Measurements from ENCODE around the gene CD163. TPM values are rescaled to one million over a fixed set of nuclear protein-coding genes. Genes with fewer than 3 reads are reported as not detected.

The CD163 gene
- total RNA-seq, 1 donor from 2014 or later = not detected

GRCh38 chr12:7497661-7498060 lies 5.9 kb downstream of the CD163 start:
- Histone ChIP-seq H4K20me1 (ENCODE audit: low read depth) (no peaks in the 10 kb centered on the region), H3K4me3 (no peak overlapping the region), H3K27me3 (no peaks in the 10 kb centered on the region), H3K27ac (no peak overlapping the region), H2AFZ (replicated peaks) (no peak overlapping the region), H3K4me1 (peaks cover 2% of the 10 kb centered on the region), H3K79me2 (ENCODE audit: low read depth) (no peaks in the 10 kb centered on the region), H3K9me3 (ENCODE audit: low read depth) (no peaks in the 10 kb centered on the region), H3K36me3 (no peaks in the 10 kb centered on the region), H3K4me2 (no peak overlapping the region), H3K9ac (no peak overlapping the region), H3F3A (ENCODE audit: low read depth) (no peaks in the 10 kb centered on the region)
- no peak for DNase-seq (ENCODE audit: low spot score)
- H3K36me3 Mint-ChIP-seq = no peaks in the 10 kb centered on the region
- no peak overlapping the region for H3K27ac Mint-ChIP-seq
- no peaks in the 10 kb centered on the region for H3K9me3 Mint-ChIP-seq
- no peaks in the 10 kb centered on the region for H3K4me1 Mint-ChIP-seq
- no peak overlapping the region for H3K4me3 Mint-ChIP-seq
- peaks cover 3% of the 10 kb centered on the region for H3K27me3 Mint-ChIP-seq (ENCODE audit: insufficient read depth, low read depth)
- no peak for TF ChIP-seq CTCF (IDR thresholded peaks at IDR 0.05)

DNA sequence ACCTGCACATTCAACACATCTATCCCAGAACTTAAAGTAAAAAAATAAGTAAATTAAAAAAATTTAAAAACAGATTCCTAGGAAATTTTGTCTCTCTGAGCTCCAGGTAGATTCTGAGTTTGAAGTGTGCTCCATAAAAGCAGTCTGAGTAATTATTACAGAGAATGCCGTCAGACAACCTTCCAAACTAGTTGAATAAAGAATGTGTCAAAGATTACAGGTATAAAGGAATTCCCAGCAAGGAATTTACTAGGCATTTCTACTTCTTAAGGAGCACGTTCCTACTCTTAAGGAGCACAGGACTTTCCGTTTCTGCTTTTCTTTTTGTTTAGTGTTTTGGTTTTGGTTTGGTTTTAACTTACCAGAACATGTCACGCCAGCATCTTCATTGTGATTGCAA lies 7.1 kb downstream of the CD163 start:
- no peaks in the 10 kb centered on the region for H3K4me1 Mint-ChIP-seq
- no peaks in the 10 kb centered on the region for H3K9me3 Mint-ChIP-seq
- H3K27ac Mint-ChIP-seq = no peak overlapping the region
- H3K36me3 Mint-ChIP-seq = no peaks in the 10 kb centered on the region
- no peak overlapping the region for H2AFZ ChIP-seq (replicated peaks)
- no peaks in the 10 kb centered on the region for H4K20me1 ChIP-seq (ENCODE audit: low read depth)
- no peak overlapping the region for H3K9ac ChIP-seq
- DNase-seq (ENCODE audit: low spot score) = no peak
- H3K36me3 ChIP-seq = no peaks in the 10 kb centered on the region
- no peaks in the 10 kb centered on the region for H3K9me3 ChIP-seq (ENCODE audit: low read depth)
- H3K27ac ChIP-seq = no peak overlapping the region
- H3K4me3 ChIP-seq = no peak overlapping the region
- no peak overlapping the region for H3K4me2 ChIP-seq
- peaks cover 2% of the 10 kb centered on the region for H3K4me1 ChIP-seq
- H3K27me3 ChIP-seq = no peaks in the 10 kb centered on the region
- H3K4me3 Mint-ChIP-seq = no peak overlapping the region
- no peaks in the 10 kb centered on the region for H3F3A ChIP-seq (ENCODE audit: low read depth)
- H3K27me3 Mint-ChIP-seq (ENCODE audit: insufficient read depth, low read depth) = peaks cover 3% of the 10 kb centered on the region
- no peak for TF ChIP-seq CTCF (IDR thresholded peaks at IDR 0.05)
- no peak for TF ChIP-seq EZH2phosphoT487 (IDR thresholded peaks at IDR 0.05)
- TF ChIP-seq EZH2 (IDR thresholded peaks at IDR 0.05) = no peak
- H3K79me2 ChIP-seq (ENCODE audit: low read depth) = no peaks in the 10 kb centered on the region

GRCh38 chr12:7495136-7495535 lies 8.4 kb downstream of the CD163 start:
- no peak overlapping the region for H3K27ac ChIP-seq
- DNase-seq (ENCODE audit: low spot score) = no peak
- H3K79me2 ChIP-seq (ENCODE audit: low read depth) = no peaks in the 10 kb centered on the region
- no peaks in the 10 kb centered on the region for H3K9me3 ChIP-seq (ENCODE audit: low read depth)
- no peaks in the 10 kb centered on the region for H3K36me3 ChIP-seq
- H3K27me3 Mint-ChIP-seq (ENCODE audit: insufficient read depth, low read depth) = peaks cover 3% of the 10 kb centered on the region
- H3K4me3 Mint-ChIP-seq = no peak overlapping the region
- no peak overlapping the region for H3K4me3 ChIP-seq
- no peaks in the 10 kb centered on the region for H3K27me3 ChIP-seq
- peaks cover 2% of the 10 kb centered on the region for H3K4me1 ChIP-seq
- TF ChIP-seq EZH2phosphoT487 (IDR thresholded peaks at IDR 0.05) = no peak
- TF ChIP-seq CTCF (IDR thresholded peaks at IDR 0.05) = no peak
- no peak for TF ChIP-seq EZH2 (IDR thresholded peaks at IDR 0.05)
- H3K9ac ChIP-seq = no peak overlapping the region
- no peaks in the 10 kb centered on the region for H4K20me1 ChIP-seq (ENCODE audit: low read depth)
- H3K4me2 ChIP-seq = no peak overlapping the region
- no peak overlapping the region for H3K27ac Mint-ChIP-seq
- H3K9me3 Mint-ChIP-seq = no peaks in the 10 kb centered on the region
- no peaks in the 10 kb centered on the region for H3F3A ChIP-seq (ENCODE audit: low read depth)
- no peaks in the 10 kb centered on the region for H3K36me3 Mint-ChIP-seq
- H3K4me1 Mint-ChIP-seq = no peaks in the 10 kb centered on the region
- peak overlapping the region; percentile 15 for H2AFZ ChIP-seq (replicated peaks)

DNA sequence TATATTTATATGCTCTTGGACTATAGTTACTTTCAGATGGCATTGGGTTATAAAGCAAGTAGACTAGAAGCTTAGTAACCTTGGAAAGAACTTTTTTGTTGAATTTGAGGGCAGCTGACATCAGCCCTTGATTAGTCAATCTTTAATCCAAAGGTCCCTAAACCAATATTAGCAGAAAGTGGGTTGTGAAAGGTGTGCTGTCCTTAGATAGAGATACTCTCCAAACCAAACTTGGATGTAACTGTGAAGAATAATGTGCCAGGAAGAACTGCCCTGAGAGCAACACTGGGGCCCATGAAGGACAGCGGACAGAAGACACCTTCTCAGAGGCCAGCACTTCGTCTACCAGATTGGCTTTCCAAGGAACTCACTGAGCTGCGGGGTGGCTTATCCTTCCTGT lies 10.6 kb downstream of the CD163 start:
- no peaks in the 10 kb centered on the region for H3K27me3 Mint-ChIP-seq (ENCODE audit: insufficient read depth, low read depth)
- no peak overlapping the region for H2AFZ ChIP-seq (replicated peaks)

More for the DNA sequence above, 10.6 kb downstream of the CD163 start:
- Mint-ChIP-seq H3K36me3 (no peaks in the 10 kb centered on the region), H3K4me1 (no peaks in the 10 kb centered on the region), H3K9me3 (no peaks in the 10 kb centered on the region), H3K27ac (no peak overlapping the region), H3K4me3 (no peak overlapping the region)
- no peaks in the 10 kb centered on the region for H4K20me1 ChIP-seq (ENCODE audit: low read depth)
- H3K4me2 ChIP-seq = no peak overlapping the region
- H3K9ac ChIP-seq = no peak overlapping the region
- peaks cover 2% of the 10 kb centered on the region for H3K4me1 ChIP-seq
- H3K27ac ChIP-seq = no peak overlapping the region
- DNase-seq (ENCODE audit: low spot score) = no peak
- TF ChIP-seq EZH2 (IDR thresholded peaks at IDR 0.05) = no peak
- TF ChIP-seq CTCF (IDR thresholded peaks at IDR 0.05) = no peak
- no peak overlapping the region for H3K4me3 ChIP-seq
- no peaks in the 10 kb centered on the region for H3K27me3 ChIP-seq
- no peaks in the 10 kb centered on the region for H3K9me3 ChIP-seq (ENCODE audit: low read depth)
- no peaks in the 10 kb centered on the region for H3K36me3 ChIP-seq
- no peaks in the 10 kb centered on the region for H3F3A ChIP-seq (ENCODE audit: low read depth)
- H3K79me2 ChIP-seq (ENCODE audit: low read depth) = no peaks in the 10 kb centered on the region
